ENCODE data around the gene TMEM192.
"Not testable (repeated sequence)": the region's sequence is repeated elsewhere in the genome, so short reads cannot be mapped to it uniquely, and the experiment has no call there.

Gene TMEM192

DNA sequence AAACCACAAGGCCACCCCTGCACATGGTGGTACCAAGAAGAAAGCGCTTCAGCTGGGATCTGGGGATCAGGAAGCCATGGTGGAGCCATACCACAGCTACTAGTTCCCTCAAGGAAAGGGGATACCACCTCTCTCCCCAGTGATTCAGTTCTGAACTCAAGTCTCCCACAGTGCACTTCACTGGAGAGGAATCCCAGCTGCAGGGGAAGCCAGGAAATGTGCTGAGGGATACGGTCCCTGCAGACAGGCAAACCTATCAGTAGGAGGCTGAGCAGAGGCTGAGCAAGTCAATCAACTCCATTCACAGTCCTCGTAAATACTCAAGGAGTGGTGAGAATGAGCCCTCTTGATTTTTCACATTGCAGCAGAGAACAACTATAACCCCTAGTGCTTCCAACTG is 11.0 kb downstream of the TMEM192 start:
- POLR2A ChIA-PET, result no interaction called here
- CTCF ChIA-PET, result interaction anchor here (0.8 kb wide), 1 partner anchor 11 kb away, joined by 3 read pairs; the partner anchor contains the start of gene TMEM192
- DNase-seq (ENCODE audit: extremely low spot score), result no peak
- TF ChIP-seq, protein P1, sequence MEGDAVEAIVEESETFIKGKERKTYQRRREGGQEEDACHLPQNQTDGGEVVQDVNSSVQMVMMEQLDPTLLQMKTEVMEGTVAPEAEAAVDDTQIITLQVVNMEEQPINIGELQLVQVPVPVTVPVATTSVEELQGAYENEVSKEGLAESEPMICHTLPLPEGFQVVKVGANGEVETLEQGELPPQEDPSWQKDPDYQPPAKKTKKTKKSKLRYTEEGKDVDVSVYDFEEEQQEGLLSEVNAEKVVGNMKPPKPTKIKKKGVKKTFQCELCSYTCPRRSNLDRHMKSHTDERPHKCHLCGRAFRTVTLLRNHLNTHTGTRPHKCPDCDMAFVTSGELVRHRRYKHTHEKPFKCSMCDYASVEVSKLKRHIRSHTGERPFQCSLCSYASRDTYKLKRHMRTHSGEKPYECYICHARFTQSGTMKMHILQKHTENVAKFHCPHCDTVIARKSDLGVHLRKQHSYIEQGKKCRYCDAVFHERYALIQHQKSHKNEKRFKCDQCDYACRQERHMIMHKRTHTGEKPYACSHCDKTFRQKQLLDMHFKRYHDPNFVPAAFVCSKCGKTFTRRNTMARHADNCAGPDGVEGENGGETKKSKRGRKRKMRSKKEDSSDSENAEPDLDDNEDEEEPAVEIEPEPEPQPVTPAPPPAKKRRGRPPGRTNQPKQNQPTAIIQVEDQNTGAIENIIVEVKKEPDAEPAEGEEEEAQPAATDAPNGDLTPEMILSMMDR (IDR thresholded peaks at IDR 0.05; ENCODE audit: control extremely low read depth, extremely low read depth, low read depth, missing control alignments), result no peak

DNA sequence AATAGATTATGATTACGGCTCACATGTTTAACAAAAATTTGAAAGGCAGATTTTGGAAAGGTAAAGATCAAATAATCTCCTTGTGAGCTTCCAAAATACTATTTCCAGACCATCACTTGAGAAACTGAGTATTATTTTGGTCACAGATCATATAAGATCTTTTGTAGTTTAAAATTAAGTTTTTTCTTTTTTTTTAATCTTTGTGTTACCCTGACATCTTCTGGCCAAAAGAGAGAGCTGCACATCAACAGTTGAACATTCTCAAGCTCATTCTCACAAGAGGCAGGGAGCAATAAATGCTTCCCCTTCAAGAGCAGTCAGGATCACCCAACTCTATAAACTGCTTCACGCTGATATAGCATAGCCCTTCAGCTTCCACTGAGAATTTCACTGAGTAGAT is 15.9 kb downstream of the TMEM192 start:
- POLR2A ChIA-PET, result no interaction called here
- CTCF ChIA-PET, result interaction anchor here (0.9 to 2.8 kb wide), 21 partner anchors 8 to 365 kb away, joined by 3 to 23 read pairs (median 4); partner anchors contain the start of gene TMEM192
- peak; percentile 40 for DNase-seq (ENCODE audit: extremely low spot score)
- TF ChIP-seq, protein P1 (IDR thresholded peaks at IDR 0.05; ENCODE audit: control extremely low read depth, extremely low read depth, low read depth, missing control alignments), result peak; percentile 47

DNA sequence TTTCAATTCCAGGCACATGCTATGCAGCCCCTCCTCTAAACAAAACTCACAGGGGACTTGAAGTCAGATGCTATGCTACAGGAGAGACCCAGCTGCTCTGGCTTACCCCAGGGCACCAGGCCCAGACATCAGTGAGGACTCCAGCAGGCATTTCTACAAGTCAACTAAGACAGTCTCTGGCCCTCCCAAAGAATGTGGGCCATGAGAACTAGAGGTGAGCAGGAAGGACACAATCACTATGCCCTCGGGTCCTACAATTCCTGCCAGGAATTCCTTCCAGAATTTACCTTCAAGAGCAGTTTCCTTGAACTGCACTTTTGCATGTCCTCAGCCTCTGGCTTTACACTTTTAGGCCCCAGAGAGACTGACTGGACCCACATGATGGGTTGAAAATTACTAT is 17.4 kb downstream of the TMEM192 start:
- DNase-seq (ENCODE audit: extremely low spot score), result no peak
- TF ChIP-seq, protein P1 (IDR thresholded peaks at IDR 0.05; ENCODE audit: control extremely low read depth, extremely low read depth, low read depth, missing control alignments), result no peak
- CTCF ChIA-PET, result interaction anchor here (2.8 kb wide), 1 partner anchor 10 kb away, joined by 12 read pairs; no protein-coding TSS in a partner anchor
- POLR2A ChIA-PET, result no interaction called here

DNA sequence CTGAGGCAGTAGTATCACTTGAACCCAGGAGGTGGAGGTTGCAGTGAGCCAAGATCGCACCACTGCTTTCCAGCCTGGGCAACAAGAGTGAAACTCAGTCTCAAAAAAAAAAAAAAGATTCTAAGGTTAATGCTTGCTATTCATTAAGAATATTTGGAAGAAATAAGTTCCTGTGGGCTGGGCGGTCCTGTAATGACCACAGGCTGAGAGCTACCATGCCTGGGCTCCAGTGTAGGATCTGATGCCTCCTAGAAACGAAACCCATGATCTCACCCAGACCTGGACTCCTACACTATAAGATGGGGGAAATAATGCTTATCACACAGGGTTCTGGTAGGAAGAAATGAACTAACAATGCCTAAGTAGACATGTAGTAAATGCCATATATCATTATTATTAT is 17.8 kb downstream of the TMEM192 start:
- TF ChIP-seq, protein P1 (IDR thresholded peaks at IDR 0.05; ENCODE audit: control extremely low read depth, extremely low read depth, low read depth, missing control alignments), result no peak
- ChIA-PET POLR2A (no interaction called here), CTCF (interaction anchor here (2.8 kb wide), 1 partner anchor 11 kb away, joined by 12 read pairs; no protein-coding TSS in a partner anchor)
- DNase-seq (ENCODE audit: extremely low spot score), result no peak

DNA sequence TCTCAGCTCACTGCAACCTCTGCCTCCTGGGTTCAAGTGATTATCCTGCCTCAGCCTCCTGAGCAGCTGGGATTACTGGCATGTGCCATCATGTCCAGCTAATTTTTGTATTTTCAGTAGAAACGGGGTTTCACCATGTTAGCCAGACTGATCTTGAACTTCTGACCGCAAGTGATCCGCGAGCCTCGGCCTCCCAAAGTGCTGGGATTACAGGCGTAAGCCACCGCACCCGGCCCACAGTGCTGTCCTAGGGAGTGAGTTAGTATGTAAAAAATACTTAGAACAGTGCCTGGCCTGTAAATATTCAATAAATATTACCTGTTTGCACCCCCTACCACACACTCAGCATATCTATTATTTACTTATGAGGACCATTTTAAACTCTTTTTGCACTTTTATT is 20.5 kb downstream of the TMEM192 start:
- POLR2A ChIA-PET; DNase-seq (ENCODE audit: extremely low spot score): not testable (repeated sequence)
- CTCF ChIA-PET, result interaction anchor here (1.3 to 2.1 kb wide), 2 partner anchors 11 to 312 kb away, joined by 4 to 7 read pairs; no protein-coding TSS in a partner anchor

DNA sequence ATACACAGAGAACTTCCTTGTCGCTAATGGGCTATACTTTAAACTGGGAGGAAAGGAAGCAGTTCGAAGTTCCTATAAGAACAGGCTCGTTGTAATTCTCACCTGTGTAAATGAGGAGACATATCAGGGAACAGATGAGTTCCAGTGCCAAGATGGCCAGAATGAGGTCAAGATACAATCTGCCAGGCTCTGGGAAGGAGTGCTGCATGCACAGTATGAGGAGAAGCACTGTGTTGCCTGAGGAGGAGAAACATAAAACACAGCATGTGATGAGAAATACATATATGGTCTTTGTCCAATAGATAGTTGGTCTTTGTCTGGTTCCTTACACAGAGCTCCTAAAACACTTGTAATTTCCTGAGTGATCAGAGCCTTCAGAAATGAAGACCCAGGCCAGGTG is 24.3 kb downstream of the TMEM192 start:
- ChIA-PET POLR2A (no interaction called here), CTCF (interaction anchor here (1.1 kb wide), 1 partner anchor 9 kb away, joined by 4 read pairs; no protein-coding TSS in a partner anchor)
- DNase-seq (ENCODE audit: extremely low spot score), result no peak
- TF ChIP-seq, protein P1 (IDR thresholded peaks at IDR 0.05; ENCODE audit: control extremely low read depth, extremely low read depth, low read depth, missing control alignments), result no peak

DNA sequence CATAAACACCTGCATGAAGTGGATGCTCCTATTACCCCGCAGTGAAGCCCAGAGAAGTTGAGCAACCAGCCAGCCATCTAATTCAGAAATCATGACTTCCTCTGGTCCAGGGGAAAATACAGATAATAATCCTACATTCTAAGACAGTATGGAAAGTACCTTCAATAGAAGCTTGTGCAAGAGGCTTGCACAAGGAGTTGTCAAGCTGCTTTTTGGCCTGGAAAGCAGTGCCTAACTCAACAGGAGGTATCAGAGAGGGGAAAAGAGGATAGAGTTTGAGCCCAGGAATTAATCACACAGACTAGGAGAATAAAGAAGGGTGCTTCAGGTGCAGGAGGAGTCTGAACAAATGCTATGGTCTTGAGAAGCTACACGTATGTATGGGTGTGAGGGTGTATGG is 26.7 kb downstream of the TMEM192 start:
- ChIA-PET POLR2A (no interaction called here), CTCF (interaction anchor here (0.9 to 1.5 kb wide), 2 partner anchors 10 to 11 kb away, joined by 3 to 6 read pairs; no protein-coding TSS in a partner anchor)
- TF ChIP-seq, protein P1 (IDR thresholded peaks at IDR 0.05; ENCODE audit: control extremely low read depth, extremely low read depth, low read depth, missing control alignments), result no peak
- no peak for DNase-seq (ENCODE audit: extremely low spot score)

DNA sequence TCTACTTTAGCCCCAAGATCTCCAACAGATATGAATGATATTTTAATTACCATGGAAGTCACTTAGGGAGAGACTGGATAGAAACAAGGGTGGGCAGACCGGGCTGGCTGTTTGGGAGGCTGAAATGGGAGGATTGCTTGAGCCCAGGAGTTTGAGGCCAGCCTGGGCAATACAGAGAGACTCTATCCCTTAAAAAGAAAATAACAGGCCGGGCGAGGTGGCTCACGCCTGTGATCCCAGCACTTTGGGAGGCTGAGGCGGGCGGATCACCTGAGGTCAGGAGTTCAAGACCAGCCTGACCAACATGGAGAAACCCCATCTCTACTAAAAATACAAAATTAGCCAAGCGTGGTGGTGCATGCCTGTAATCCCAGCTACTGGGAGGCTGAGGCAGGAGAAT is 27.9 kb downstream of the TMEM192 start:
- CTCF ChIA-PET, result interaction anchor here (1.5 kb wide), 1 partner anchor 12 kb away, joined by 6 read pairs; no protein-coding TSS in a partner anchor
- POLR2A ChIA-PET; DNase-seq (ENCODE audit: extremely low spot score): not testable (repeated sequence)

Data from GM10248 (cell line).